Tibial nerve (tissue), 4 donors: ENCODE measurements around the gene CD7. TPM values are rescaled to one million over a fixed set of nuclear protein-coding genes. Genes with fewer than 3 reads are reported as not detected.

Experiments
- DNase-seq, 2 donors: peaks; one replicate each; pipeline ENCODE4 v3.0.0-alpha.2; 2019; ENCODE audit warnings: low spot score in 2 of 2
- H3K27ac ChIP-seq, 4 donors: fragments of 200-600 bp; sonication (generic) in 3 of 4; one replicate each; pipeline ENCODE4 v1.5.1; 2017 to 2019; ENCODE audit warnings: mild to moderate bottlenecking in 1 of 4
- H3K27me3 ChIP-seq, 2 donors: fragments of 200-600 bp; sonication (generic) in 1 of 2; one replicate each; pipeline versions ENCODE4 v1.5.1 to v1.6.0; 2017 to 2019
- H3K36me3 ChIP-seq, 3 donors: fragments of 200-600 bp; sonication (generic); one replicate each; pipeline ENCODE4 v1.5.1; 2018 to 2019
- H3K4me1 ChIP-seq, 4 donors: fragments of 200-600 bp; sonication (generic) in 3 of 4; one replicate each; pipeline ENCODE4 v1.5.1; 2017 to 2019
- H3K4me3 ChIP-seq, 4 donors: fragments of 200-600 bp; sonication (generic) in 3 of 4; one replicate each; pipeline ENCODE4 v1.5.1; 2017 to 2019; ENCODE audit warnings: mild to moderate bottlenecking in 1 of 4, moderate library complexity in 1 of 4
- H3K9me3 ChIP-seq, 4 donors: fragments of 200-600 bp; sonication (generic) in 3 of 4; one replicate each; pipeline ENCODE4 v1.5.1; 2017 to 2019
- CTCF ChIP-seq, 5 experiments: fragments of 200-600 bp in 3 of 5; fragments of 450-650 bp in 2 of 5; sonication (generic) in 3 of 5; IDR thresholded peaks; one replicate each; pipeline ENCODE4 v1.5.1; 2016 to 2019; ENCODE audit warnings: antibody characterized with exemption in 5 of 5, mild to moderate bottlenecking in 3 of 5, moderate library complexity in 2 of 5
- EP300 ChIP-seq, 2 donors: sonication (generic); formaldehyde crosslinking; IDR thresholded peaks; one replicate each; pipeline ENCODE4 v1.6.1; 2017; ENCODE audit warnings: antibody characterized with exemption in 2 of 2, mild to moderate bottlenecking in 1 of 2
- POLR2A ChIP-seq, 2 donors: fragments of 450-650 bp; IDR thresholded peaks; one replicate each; pipeline ENCODE4 v1.6.1; 2017; ENCODE audit warnings: antibody characterized with exemption in 2 of 2, mild to moderate bottlenecking in 2 of 2, moderate library complexity in 2 of 2
- WGBS, 2 donors: methylation state at CpG; one replicate each; pipeline ENCODE4 v1.1.5; 2018; 5-methylcytosine and 5-hydroxymethylcytosine counted together
- total RNA-seq, 4 donors: library from RNA; depleted of rRNA; stranded (reverse); fragments of >200 nt; gene quantifications; one replicate each; pipeline ENCODE4 v1.1.0, GENCODE V29; 2016

The CD7 gene
- total RNA-seq, 4 donors from 2014 or later = 0.63 to 0.90 TPM; not detected in 2

DNA sequence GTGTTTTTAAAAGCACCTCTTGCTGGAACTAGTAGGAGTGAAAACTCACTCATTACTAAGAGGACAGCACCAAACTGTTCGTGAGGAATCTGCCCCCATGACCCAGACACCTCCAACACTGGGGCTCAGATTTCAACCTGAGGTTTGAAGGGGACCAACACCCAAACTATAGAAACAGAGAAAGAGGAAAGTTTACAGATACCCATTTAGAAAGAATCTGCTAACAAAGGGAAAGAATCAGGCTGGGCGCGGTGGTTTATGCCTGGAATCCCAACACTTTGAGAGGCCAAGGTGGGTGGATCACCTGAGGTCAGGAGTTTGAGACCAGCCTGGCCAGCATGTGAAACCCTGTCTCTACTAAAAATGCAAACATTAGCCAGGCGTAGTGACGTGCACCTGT is 40.5 kb downstream of the CD7 start:
- no peak for DNase-seq

GRCh38 chr17:82275326-82275725 is 42.1 kb downstream of the CD7 start:
- Histone ChIP-seq H3K36me3 (peaks cover 0 to 38% (median 10%) of the 10 kb centered on the region in 3 donors), H3K4me3 (no peak overlapping the region), H3K4me1 (peaks cover 0 to 39% (median 28%) of the 10 kb centered on the region in 4 donors), H3K27me3 (no peaks in the 10 kb centered on the region), H3K27ac (peak overlapping the region in 1 of 4 donors; percentile 94), H3K9me3 (no peaks in the 10 kb centered on the region)
- no peak for DNase-seq
- TF ChIP-seq CTCF (IDR thresholded peaks at IDR 0.05) = no peak
- TF ChIP-seq POLR2A (IDR thresholded peaks at IDR 0.05) = no peak
- TF ChIP-seq EP300 (IDR thresholded peaks at IDR 0.05) = no peak
- WGBS, 2 donors = 93 to 95% methylated on average over 14 of the region's 14 CpGs

More for the DNA sequence above, 40.5 kb downstream of the CD7 start:
- 78 to 86% methylated on average over 5 of the region's 5 CpGs for WGBS, 2 donors
- Histone ChIP-seq H3K27ac (no peak overlapping the region), H3K4me1 (peaks cover 0 to 32% (median 14%) of the 10 kb centered on the region in 4 donors), H3K27me3 (no peaks in the 10 kb centered on the region), H3K36me3 (peaks cover 0 to 22% (median 3%) of the 10 kb centered on the region in 3 donors), H3K9me3 (no peaks in the 10 kb centered on the region), H3K4me3 (no peak overlapping the region)
- TF ChIP-seq CTCF (IDR thresholded peaks at IDR 0.05) = no peak
- TF ChIP-seq POLR2A (IDR thresholded peaks at IDR 0.05) = no peak
- TF ChIP-seq EP300 (IDR thresholded peaks at IDR 0.05) = no peak

- Histone ChIP-seq H3K36me3 (peaks cover 0 to 38% (median 10%) of the 10 kb centered on the region in 3 donors), H3K27me3 (no peaks in the 10 kb centered on the region), H3K27ac (peak overlapping the region; percentile 94 to 100 (median 99)), H3K9me3 (no peaks in the 10 kb centered on the region), H3K4me1 (peaks cover 0 to 48% (median 32%) of the 10 kb centered on the region in 4 donors), H3K4me3 (peak overlapping the region; percentile 80 to 98 (median 88))
- no peak for TF ChIP-seq CTCF (IDR thresholded peaks at IDR 0.05)
- no peak for TF ChIP-seq POLR2A (IDR thresholded peaks at IDR 0.05)
- TF ChIP-seq EP300 (IDR thresholded peaks at IDR 0.05) = no peak
- 69 to 70% methylated on average over 26 to 27 of the region's 27 CpGs for WGBS, 2 donors
- DNase-seq = no peak
These were observed 43.0 kb downstream of the CD7 start for GRCh38 chr17:82274134-82275020.

GRCh38 chr17:82273327-82274133 is 43.9 kb downstream of the CD7 start, which contains the start of gene CSNK1D:
CSNK1D (minus strand) TSS chr17:82273700; CDS start chr17:82273381, 319 bp downstream.
- H3K27me3 ChIP-seq = no peaks in the 10 kb centered on the region
- H3K9me3 ChIP-seq = no peaks in the 10 kb centered on the region
- peak within 1 kb of the TSS; percentile 80 to 98 (median 88) for H3K4me3 ChIP-seq
- TF ChIP-seq POLR2A (IDR thresholded peaks at IDR 0.05) = peak; percentile 51 to 83
- peak; percentile 61 to 97 for TF ChIP-seq EP300 (IDR thresholded peaks at IDR 0.05)
- TF ChIP-seq CTCF (IDR thresholded peaks at IDR 0.05) = peak in 2 of 5 experiments; percentile 19 to 39
- peak; percentile 90 to 92 for DNase-seq
- H3K27ac ChIP-seq = peak within 1 kb of the TSS; percentile 94 to 100 (median 99)
- peaks cover 0 to 57% (median 40%) of the 10 kb centered on the region in 4 donors for H3K4me1 ChIP-seq
- WGBS, 2 donors = 8 to 10% methylated on average over 30 to 35 of the region's 80 CpGs
- H3K36me3 ChIP-seq = peaks cover 0 to 38% (median 10%) of the 10 kb centered on the region in 3 donors
